Renal cortex interstitium (tissue), 15 donors: Measurements from ENCODE around the gene OR10G2. TPM values are rescaled to one million over a fixed set of nuclear protein-coding genes. Genes with fewer than 3 reads are reported as not detected.
"Not testable (repeated sequence)": the region's sequence is repeated elsewhere in the genome, so short reads cannot be mapped to it uniquely, and the experiment has no call there.

Experiments
- DNase-seq, 11 donors: peaks; one replicate each; pipeline ENCODE4 v3.0.0-alpha.2; 2013; ENCODE audit warnings: low read depth in 9 of 11, low spot score in 4 of 11; ENCODE audit errors: extremely low read depth in 1 of 11
- long read RNA-seq, 16 experiments: transcript quantifications; one replicate each; lab custom pipeline, GENCODE V29; 2026
- polyA plus RNA-seq, 3 donors: library from polyadenylated mRNA; unstranded; fragments of 120-200 nt; gene quantifications; one replicate each; pipeline ENCODE4 v1.2.1, GENCODE V29; 2013; ENCODE audit not compliant: insufficient read length in 3 of 3

OR10G2 gene
- polyA plus RNA-seq = not detected
- long read RNA-seq, donor 1 = 0 reads
- long read RNA-seq, donor 2 = 0 reads
- long read RNA-seq, donor 3 = 0 reads
- long read RNA-seq, donor 4 = 0 reads
- long read RNA-seq, donor 5 = 0 reads
- long read RNA-seq, donor 6 = 0 reads
- long read RNA-seq, donor 7 = 0 reads
- long read RNA-seq, donor 8 = 0 reads
- long read RNA-seq, donor 9 = 0 reads
- long read RNA-seq, donor 10 = 0 reads
- long read RNA-seq, donor 11 = 0 reads
- long read RNA-seq, donor 12 = 0 reads
- long read RNA-seq, donor 13 = 0 reads
- long read RNA-seq, donor 14 = 0 reads
- long read RNA-seq, donor 15 = 0 reads
- long read RNA-seq, donor 16 = 0 reads

GRCh38 chr14:21634840-21635239 is at the start of gene OR10G2:
Gene OR10G2, minus strand, starts transcription at chr14:21634940. Its CDS starts 98 bp downstream, at chr14:21634842.
- no peak for DNase-seq

GRCh38 chr14:21680072-21680471 is 45.3 kb upstream of the OR10G2 start:
- no peak for DNase-seq

- DNase-seq = no peak
These were observed 40.8 kb upstream of the OR10G2 start for GRCh38 chr14:21675566-21675965.

GRCh38 chr14:21673718-21674117 is 39.0 kb upstream of the OR10G2 start, which contains the start of gene OR4E1:
Gene OR4E1, minus strand, starts transcription at chr14:21673818. Its CDS starts 2,883 bp downstream, at chr14:21670935.
- DNase-seq = no peak

DNA sequence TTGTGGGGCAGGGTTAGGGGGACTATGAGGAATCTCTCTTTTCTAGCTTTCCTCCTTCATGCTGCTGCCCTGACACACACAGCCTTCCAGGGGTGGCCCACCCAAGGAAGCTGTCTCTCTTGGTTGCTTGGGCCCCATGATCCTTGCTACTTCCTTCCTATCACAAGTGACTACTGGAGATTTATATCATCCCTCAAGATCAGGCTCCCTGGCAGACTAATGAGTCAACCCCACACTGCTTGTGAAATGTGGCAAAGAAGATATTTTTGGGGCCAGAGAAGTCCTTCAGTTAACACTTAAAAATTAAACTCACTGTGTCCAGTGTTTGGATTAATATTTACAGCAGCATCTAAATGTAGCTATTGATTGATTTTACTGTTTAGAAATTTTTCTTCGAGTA is 37.4 kb upstream of the OR10G2 start:
- DNase-seq = no peak

DNA sequence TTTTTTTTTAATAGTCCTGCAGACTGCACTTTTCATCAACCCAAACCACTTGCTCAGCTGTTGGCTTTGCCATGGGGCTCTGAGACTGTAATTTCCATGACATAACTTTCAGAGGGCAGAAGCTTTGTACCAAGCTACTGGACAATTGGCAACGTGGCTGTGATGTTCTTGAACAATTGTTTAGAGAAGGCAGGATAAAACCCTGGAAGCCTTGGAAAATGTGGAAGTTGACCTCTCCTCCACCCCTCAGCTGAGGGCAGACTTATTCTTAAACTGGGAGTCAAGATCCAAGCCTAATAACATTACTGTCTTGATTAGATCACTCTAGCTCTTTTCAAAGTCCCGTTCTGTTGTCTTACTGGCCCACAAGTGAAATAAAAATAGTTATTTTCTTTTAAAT is 36.6 kb upstream of the OR10G2 start:
- DNase-seq = no peak

DNA sequence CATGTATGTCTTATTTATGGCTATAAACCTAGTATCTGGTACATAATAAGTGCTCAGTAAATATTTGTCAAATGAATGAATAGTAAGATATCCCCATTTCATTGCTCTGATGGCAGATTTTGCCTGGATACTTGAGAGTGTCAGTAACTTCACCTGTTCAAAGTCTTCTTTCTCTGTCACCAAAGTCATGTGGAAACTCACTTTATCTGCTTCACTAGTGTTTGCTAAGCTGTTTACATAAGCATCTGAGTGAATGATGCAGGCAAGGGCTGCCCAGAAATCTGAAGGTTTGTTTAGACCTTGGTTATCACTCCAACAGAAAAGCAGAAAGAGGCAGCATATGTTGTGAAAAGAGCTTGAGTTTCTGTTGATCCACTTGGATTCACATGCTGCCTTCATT is 34.5 kb upstream of the OR10G2 start:
- no peak for DNase-seq

DNA sequence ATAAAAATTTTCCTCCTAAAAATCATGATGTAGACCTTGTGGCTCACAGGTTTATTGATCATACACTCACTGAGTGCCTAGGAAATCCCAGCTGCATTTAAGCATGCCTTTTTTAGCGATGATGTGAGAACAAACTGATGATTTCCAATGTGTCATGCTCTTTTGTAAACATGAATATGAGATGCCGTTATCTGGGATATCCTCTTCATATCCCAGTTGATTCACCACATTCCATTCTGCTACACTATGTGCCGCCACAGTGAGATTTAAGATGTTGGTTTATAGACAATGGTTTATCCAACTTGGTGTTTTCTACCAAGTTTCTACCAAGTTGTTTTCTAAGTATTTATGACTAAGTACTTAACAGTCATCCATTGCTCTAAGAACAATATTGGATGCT is 33.6 kb upstream of the OR10G2 start:
- DNase-seq = no peak

GRCh38 chr14:21656980-21657379 is 22.2 kb upstream of the OR10G2 start:
- no peak for DNase-seq

- no peak for DNase-seq
These were observed 19.5 kb upstream of the OR10G2 start for GRCh38 chr14:21654215-21654614.

GRCh38 chr14:21653331-21653885 is 18.7 kb upstream of the OR10G2 start, which contains the start of gene OR4E2:
Gene OR4E2, plus strand, starts transcription at chr14:21653835. Its CDS starts 11,248 bp downstream, at chr14:21665083.
- no peak for DNase-seq

GRCh38 chr14:21652209-21652808 is 17.6 kb upstream of the OR10G2 start:
- no peak for DNase-seq

- no peak for DNase-seq
These were observed 12.6 kb upstream of the OR10G2 start for GRCh38 chr14:21647380-21647779.

- DNase-seq = no peak
These were observed 8.7 kb upstream of the OR10G2 start for GRCh38 chr14:21643407-21643806.

DNA sequence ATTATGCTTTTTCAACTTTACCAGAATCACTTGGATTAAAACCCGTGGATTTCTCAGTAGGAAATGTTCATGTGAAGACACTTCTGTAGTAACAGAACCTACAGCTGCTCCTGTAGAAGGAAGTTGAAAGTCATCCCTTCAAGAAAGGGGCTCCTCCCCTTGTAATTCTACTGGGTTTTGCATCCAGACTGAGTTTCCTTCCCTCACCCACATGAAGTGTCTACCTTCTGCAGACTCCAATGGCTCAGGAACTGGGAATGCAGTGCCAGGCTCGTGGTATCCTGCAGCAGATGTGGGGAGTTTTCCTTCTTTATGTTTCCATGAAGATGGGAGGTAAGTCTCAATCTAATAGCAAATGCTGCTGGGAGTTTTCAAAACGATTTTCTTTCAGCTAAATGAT is 7.9 kb upstream of the OR10G2 start:
- no peak for DNase-seq

DNA sequence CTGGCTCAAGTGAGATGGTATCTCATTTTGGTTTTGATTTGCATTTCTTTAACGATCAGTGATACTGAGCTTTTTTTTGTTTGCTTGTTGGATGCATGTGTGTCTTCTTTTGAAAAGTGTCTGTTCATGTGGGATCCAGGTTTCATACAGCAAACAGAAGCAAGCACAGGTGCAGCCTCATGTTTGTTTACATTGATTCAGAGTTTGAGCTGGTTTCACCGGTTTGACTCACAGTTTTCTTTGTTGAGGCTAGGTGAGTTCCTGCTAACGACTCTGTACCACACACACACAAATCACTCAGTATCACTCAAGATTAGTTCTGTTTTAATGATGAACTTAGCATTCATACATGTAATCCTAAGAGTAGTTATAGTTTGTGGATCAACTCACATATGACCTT is 3.7 kb downstream of the OR10G2 start:
- DNase-seq = no peak

DNA sequence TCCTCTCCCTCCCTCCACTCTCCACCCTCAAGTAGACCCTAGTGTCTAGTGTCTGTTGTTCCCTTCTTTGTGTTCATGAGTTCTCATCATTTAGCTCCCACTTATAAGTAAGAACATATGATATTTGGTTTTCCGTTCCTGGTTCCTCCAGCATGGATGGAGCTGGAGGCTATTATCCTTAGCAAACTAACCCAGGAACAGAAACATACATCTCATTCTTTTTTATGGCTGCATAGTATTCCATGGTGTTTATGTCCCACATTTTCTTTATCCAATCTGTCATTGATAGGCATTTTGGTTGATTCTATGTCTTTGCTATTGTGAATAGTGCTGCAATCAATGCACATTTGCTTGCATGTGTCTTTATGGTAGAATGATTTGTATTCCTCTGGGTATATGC is 4.2 kb downstream of the OR10G2 start:
- DNase-seq = not testable (repeated sequence)

GRCh38 chr14:21626491-21627230 is 8.1 kb downstream of the OR10G2 start:
- no peak for DNase-seq

- DNase-seq = no peak
These were observed 17.1 kb downstream of the OR10G2 start for GRCh38 chr14:21617614-21618013.

DNA sequence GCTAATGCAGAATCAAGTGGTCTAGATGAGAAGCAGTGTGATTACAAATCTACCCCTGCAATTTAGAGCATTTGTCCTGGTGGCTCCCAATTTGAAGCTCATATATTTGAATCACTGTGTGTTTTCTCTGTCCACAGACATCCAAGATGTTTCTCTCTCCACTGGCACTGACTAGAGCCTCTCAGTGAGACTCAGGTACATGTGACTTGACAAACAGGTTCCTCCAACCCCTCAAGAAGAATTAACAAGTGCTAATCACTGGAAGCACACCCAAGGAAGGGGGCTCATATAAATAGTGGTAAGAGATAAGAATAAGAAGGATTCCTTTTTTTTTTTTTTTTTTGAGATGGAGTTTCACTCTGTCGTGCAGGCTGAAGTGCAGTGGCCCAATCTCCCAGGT is 20.5 kb downstream of the OR10G2 start:
- no peak for DNase-seq
